Measurements from ENCODE around the gene ADARB2. TPM values are rescaled to one million over a fixed set of nuclear protein-coding genes. Genes with fewer than 3 reads are reported as not detected.
"Not testable (repeated sequence)": the region's sequence is repeated elsewhere in the genome, so short reads cannot be mapped to it uniquely, and the experiment has no call there.

ADARB2 gene
- polyA plus RNA-seq, 6 donors from 2014 or later: 0.10 to 0.12 TPM; not detected in 4

DNA sequence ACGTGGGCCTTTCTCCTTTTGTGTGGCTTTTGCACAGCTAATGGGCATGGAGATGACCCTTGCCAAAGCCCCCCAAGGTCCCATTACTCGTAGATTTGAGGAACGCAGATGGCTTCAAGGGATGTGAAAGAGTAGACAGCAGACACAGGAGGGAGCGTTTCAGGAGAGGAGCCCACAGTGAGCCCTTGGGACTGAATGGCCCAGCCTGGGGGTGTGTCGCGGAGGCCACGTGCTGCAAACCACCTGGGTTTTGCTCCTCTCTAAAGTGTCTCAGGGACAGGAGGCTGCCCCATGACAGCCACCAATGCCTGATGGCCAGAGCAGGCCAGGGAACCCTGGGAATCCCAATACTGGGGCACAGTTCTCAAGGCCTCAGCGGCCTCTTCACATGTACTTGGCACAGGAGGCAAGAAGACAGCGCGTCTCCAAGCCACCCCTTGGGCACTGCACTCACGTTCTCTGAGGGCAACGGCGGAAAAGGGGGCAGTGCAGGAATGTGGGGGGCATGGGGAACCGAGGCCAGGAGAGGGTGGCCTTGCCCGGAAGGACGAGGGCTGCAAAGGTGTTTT lies 495.9 kb downstream of the ADARB2 start:
- H3K27me3 Mint-ChIP-seq: peaks cover 10 to 49% (median 30%) of the 10 kb centered on the region in 3 donors
- H3K36me3 Mint-ChIP-seq: peaks cover 0 to 7% of the 10 kb centered on the region in 2 donors
- no peak for ATAC-seq (ENCODE audit: low read depth in 2 of 2)
- no peak overlapping the region for H3K4me3 Mint-ChIP-seq
- no peak for DNase-seq
- peaks cover 0 to 10% (median 4%) of the 10 kb centered on the region in 7 donors for H3K9me3 Mint-ChIP-seq
- H3K27ac Mint-ChIP-seq: peak overlapping the region in 1 of 6 donors; percentile 16
- H3K4me1 Mint-ChIP-seq: peaks cover 0 to 8% (median 8%) of the 10 kb centered on the region in 3 donors

DNA sequence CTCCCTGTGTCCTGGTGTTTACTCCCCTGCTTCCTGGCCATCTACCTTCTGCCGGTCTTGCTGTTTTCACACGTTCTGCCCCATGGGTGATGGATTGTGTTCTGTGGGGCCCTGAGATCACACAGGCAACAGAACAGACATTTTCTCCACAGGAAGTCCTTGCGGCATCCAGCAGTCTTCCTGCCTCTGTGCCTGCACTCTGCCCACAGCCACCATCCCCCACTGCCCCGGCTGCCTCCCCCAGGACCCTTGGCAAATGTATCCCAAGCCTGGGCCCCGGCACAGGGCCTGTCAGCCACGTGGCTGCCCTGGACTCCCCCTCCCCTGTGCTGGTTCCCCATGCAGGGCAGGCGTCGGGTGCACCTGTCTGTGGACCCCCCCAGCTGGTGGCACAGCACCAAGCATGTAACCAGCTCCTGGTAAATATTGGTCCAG lies 497.0 kb downstream of the ADARB2 start:
- ATAC-seq (ENCODE audit: low read depth in 2 of 2) (peak; percentile 16 to 30), DNase-seq (no peak)
- Mint-ChIP-seq H3K27ac (peak overlapping the region in 3 of 6 donors; percentile 88 to 93 (median 92)), H3K4me3 (peak overlapping the region in 3 of 8 donors; percentile 70 to 74 (median 70)), H3K4me1 (peaks cover 0 to 8% (median 8%) of the 10 kb centered on the region in 3 donors), H3K27me3 (peaks cover 10 to 49% (median 30%) of the 10 kb centered on the region in 3 donors), H3K9me3 (peaks cover 0 to 10% (median 3%) of the 10 kb centered on the region in 7 donors), H3K36me3 (peaks cover 0 to 7% of the 10 kb centered on the region in 2 donors)

DNA sequence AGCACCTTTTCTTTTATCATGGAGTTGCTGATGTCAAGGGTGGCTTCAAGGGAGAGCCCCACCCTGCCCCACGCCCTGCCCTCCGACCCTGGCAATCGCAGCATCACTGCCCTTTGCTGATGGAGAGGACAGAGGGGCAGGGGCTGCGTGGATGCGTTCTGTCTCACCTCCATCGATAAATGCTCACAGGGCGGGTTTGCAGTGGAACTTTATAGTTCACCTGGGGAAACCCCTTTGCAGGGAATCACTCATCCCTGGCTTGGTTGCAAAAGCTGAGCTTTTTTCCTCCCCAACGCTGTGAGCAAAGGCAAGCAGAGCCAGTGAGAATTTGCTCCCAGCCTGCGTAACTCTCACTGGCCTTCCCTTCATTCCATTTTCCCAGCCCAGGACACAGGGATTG lies 504.3 kb downstream of the ADARB2 start:
- Mint-ChIP-seq H3K27me3 (no peaks in the 10 kb centered on the region), H3K36me3 (no peaks in the 10 kb centered on the region), H3K9me3 (peaks cover 0 to 10% (median 0%) of the 10 kb centered on the region in 7 donors), H3K4me3 (no peak overlapping the region), H3K27ac (no peak overlapping the region), H3K4me1 (no peaks in the 10 kb centered on the region)
- DNase-seq: no peak
- no peak for ATAC-seq (ENCODE audit: low read depth in 2 of 2)

DNA sequence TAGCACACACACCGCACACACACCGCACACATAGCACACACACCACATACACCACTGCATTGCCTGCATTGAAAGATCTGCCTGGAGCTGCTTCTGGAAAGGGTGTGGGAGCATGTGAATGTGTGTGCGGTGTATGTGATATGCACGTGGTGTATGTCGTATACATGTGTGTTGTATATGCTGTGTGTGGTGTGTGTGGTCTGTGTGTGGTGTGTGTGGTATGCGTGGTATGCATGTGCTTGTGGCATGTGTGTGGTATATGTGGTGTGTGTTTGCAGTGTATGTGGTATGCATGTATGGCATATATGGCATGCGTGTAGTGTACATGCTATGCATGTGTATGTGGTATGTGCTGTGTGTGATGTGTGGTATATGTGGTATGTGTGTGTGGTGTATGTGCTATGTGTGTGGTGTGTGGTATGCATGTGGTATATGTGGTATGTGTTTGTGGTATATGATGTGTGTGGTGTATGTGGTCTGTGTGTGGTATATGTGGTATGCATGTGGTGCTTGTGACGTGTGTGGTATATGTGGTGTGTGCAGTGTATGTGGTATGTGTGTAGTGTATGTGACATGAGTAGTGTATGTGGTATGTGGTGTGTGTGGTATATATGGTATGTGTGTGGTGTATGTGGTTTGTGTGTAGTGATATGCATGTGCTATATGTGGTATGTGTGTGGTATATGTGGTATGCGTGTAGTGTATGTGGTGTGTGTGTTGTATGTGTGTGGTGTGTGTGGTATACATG lies 505.0 kb downstream of the ADARB2 start:
- peaks cover 0 to 10% (median 0%) of the 10 kb centered on the region in 7 donors for H3K9me3 Mint-ChIP-seq
- no peak overlapping the region for H3K4me3 Mint-ChIP-seq
- H3K36me3 Mint-ChIP-seq: no peaks in the 10 kb centered on the region
- no peak overlapping the region for H3K27ac Mint-ChIP-seq
- H3K27me3 Mint-ChIP-seq: no peaks in the 10 kb centered on the region
- H3K4me1 Mint-ChIP-seq: no peaks in the 10 kb centered on the region
- DNase-seq (no peak), ATAC-seq (ENCODE audit: low read depth in 2 of 2) (no peak)

DNA sequence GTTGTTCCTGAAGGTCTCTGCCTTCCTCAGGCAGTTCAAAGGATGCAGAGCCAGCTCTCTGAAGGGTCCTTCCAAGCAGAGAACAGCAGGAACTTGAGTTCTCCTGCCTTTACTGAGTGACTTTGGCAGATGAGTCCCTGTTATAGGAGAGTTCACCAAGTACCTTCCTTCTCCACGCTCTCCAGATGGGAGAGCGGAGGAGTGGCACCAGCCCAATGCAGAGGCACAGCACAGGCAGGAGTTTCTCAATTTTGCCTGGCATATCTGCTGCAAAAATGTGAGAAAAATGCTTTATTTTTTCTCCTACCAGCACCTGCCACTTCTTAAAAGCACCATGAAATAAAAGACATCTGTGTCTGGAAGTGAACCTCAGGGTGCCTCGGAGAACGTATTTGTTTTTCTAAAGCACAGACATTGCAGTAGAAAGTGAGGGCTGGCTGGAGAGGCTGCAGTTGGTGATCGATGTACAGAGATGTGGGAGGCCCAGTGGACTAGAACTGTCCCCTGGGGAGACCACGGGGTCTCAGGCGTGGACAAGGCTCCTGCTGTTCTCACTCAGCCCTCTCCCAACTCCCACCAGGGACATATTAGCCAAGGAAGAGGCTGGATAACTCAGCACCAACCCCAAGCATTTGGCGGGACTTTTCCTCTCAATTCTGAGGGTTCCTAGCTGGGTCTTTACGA lies 506.6 kb downstream of the ADARB2 start:
- Mint-ChIP-seq H3K4me1 (no peaks in the 10 kb centered on the region), H3K4me3 (no peak overlapping the region), H3K27me3 (peaks cover 0 to 8% (median 6%) of the 10 kb centered on the region in 3 donors), H3K9me3 (peaks cover 0 to 10% (median 0%) of the 10 kb centered on the region in 7 donors), H3K27ac (peak overlapping the region in 1 of 6 donors; percentile 26), H3K36me3 (no peaks in the 10 kb centered on the region)
- DNase-seq: no peak
- no peak for ATAC-seq (ENCODE audit: low read depth in 2 of 2)

DNA sequence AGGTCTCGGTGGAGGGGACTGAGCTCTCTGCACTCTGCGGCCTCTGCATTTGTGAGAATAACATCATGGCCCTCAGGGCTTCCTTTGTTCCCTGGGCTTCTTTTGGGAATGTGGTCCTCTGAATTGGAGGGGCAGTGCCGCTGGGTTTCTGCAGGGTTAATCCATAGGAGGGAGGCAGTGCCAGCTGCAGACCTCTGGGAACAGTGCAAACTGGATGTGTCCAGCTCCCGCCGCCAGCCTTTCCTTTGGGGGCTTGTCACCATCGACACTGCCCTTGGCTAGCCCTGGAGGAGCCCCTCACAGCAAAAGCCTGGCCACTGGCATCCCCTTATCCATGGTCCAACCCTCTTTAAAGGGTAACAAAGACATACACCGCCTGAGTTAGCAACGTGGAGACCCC lies 507.2 kb downstream of the ADARB2 start:
- no peak for ATAC-seq (ENCODE audit: low read depth in 2 of 2)
- peaks cover 0 to 8% (median 8%) of the 10 kb centered on the region in 3 donors for H3K27me3 Mint-ChIP-seq
- H3K36me3 Mint-ChIP-seq: no peaks in the 10 kb centered on the region
- H3K4me1 Mint-ChIP-seq: no peaks in the 10 kb centered on the region
- H3K4me3 Mint-ChIP-seq: no peak overlapping the region
- peaks cover 0 to 10% (median under 1%) of the 10 kb centered on the region in 7 donors for H3K9me3 Mint-ChIP-seq
- no peak overlapping the region for H3K27ac Mint-ChIP-seq
- DNase-seq: no peak

DNA sequence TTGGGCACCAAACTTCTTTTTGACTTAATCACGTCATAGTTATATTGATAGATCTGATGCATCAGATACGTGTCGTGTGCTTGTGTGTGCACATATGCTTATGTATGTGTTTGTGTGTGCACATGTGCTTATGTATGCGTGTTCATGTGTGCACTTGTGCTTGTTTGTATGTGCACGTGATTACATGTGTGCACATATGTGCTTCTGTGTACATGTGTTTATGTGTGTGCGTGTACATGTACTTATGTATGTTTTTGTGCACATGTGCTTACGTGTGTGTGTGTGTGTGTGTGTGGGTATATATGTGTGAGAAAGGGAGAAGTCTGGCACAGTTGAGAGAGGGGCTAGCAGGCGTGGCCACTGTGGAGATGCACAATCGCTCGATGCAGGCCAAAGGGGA lies 507.8 kb downstream of the ADARB2 start:
- Mint-ChIP-seq H3K27ac (no peak overlapping the region), H3K4me3 (no peak overlapping the region), H3K9me3 (peaks cover 0 to 10% (median 2%) of the 10 kb centered on the region in 7 donors), H3K27me3 (peaks cover 0 to 8% (median 8%) of the 10 kb centered on the region in 3 donors), H3K36me3 (peaks cover 0 to under 1% of the 10 kb centered on the region in 2 donors), H3K4me1 (no peaks in the 10 kb centered on the region)
- no peak for DNase-seq
- ATAC-seq (ENCODE audit: low read depth in 2 of 2): no peak

DNA sequence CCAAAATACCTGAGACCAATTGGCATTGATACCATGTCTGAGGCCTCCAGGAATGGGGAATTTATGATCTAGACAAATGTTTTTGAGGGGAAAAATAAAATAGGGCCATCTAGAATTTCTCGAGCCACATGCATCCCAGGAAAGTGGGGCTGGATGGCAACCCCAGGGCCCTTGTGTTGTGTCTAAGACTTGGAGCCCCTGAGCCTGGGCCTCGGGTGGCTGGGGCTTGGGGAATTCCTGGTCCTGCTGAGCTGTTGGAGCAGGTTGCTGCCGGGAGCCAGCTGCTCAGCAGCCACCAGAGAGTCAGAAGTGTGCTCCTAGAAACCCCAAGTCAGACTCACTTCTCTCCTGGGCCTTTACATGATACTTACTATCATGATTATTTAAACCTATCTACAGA lies 508.2 kb downstream of the ADARB2 start:
- DNase-seq: no peak
- Mint-ChIP-seq H3K36me3 (peaks cover 0 to 5% of the 10 kb centered on the region in 2 donors), H3K4me1 (no peaks in the 10 kb centered on the region), H3K27ac (no peak overlapping the region), H3K27me3 (peaks cover 0 to 8% (median 8%) of the 10 kb centered on the region in 3 donors), H3K9me3 (peaks cover 0 to 9% (median 2%) of the 10 kb centered on the region in 7 donors), H3K4me3 (no peak overlapping the region)
- ATAC-seq (ENCODE audit: low read depth in 2 of 2): no peak

DNA sequence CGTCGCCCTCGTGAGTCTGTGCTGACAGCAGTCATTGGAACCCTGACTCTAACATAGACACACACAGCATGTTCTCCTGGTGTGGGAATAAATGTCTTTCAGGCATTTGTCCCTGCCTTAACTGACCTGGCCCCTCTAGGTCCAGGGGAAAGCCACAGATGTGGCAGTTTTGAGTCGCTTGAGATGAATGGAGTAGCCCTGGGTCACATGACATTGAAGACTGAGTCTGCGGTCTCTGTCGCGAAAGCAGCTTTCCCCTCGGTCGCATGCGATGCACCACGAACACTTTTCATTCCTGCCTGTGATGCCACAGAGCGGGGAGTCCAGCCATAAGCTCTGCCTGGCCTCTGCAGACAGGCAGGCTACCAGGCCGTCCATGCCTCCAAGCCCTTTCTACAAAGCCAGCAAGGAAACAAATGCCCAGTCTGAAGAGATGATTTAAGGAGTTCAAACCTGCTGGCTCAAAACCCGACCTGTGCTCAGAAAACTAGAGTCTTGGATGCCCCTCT lies 508.8 kb downstream of the ADARB2 start:
- Mint-ChIP-seq H3K4me1 (no peaks in the 10 kb centered on the region), H3K36me3 (peaks cover 0 to 5% of the 10 kb centered on the region in 2 donors), H3K27me3 (peaks cover 0 to 8% (median 8%) of the 10 kb centered on the region in 3 donors), H3K9me3 (peaks cover 0 to 4% (median 2%) of the 10 kb centered on the region in 7 donors), H3K27ac (no peak overlapping the region), H3K4me3 (no peak overlapping the region)
- ATAC-seq (ENCODE audit: low read depth in 2 of 2): no peak
- no peak for DNase-seq

DNA sequence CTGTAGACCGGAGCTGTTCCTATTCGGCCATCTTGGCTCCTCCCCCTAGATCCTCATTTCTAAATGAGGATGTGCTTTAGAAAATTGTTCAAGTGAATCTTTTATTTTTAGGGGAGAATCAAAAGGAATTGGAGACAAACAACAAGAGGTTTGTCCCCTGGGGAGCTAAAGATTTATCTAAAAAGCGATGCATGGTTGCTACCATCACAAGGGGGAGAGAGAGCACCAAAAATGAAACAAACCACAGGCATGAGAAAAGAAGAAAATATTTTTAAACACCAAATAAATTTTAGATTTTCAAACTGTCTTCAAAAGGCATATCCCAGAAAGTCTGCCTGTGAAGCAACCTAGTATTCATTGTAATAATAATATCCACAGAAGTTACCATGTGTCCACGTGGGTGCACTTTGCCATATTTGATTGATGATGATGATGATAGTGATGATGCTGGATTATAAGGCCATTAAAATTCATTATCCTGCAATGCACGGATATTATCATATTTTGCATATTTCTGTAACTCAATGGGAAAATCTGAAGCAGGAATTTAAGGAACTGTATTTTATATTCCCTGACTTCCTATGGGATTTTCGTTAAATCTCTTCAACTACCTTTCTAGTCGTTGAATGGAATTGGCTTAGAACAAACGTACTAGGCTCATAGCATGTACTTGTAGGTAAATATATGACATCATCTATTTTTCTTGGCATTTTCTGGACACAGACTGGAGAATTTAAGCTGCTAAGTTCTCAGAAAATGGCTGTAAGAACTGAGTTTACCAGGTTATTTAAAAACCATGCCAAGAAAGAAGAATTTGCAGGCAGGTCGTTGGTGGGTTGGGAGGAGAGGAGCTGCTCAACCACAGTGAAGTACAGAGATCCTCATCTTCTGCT lies 509.6 kb downstream of the ADARB2 start:
- Mint-ChIP-seq H3K4me3 (no peak overlapping the region), H3K4me1 (no peaks in the 10 kb centered on the region), H3K36me3 (peaks cover 0 to 5% of the 10 kb centered on the region in 2 donors), H3K27ac (no peak overlapping the region), H3K9me3 (peaks cover 0 to 4% (median 2%) of the 10 kb centered on the region in 7 donors), H3K27me3 (peaks cover 0 to 8% (median 8%) of the 10 kb centered on the region in 3 donors)
- DNase-seq: no peak
- ATAC-seq (ENCODE audit: low read depth in 2 of 2): no peak

DNA sequence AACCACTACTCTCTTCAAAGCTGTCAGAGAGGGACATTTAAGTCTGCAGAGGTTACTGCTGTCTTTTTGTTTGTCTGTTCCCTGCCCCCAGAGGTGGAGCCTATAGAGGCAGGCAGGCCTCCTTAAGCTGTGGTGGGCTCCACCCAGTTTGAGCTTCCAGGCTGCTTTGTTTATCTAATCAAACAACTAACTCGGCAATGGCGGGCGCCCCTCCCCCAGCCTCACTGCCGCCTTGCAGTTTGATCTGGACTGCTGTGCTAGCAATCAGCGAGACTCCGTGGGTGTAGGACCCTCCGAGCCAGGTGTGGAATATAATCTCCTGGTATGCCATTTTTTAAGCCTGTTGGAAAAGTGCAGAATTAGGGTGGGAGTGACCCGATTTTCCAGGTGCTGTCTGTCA lies 510.4 kb downstream of the ADARB2 start:
- not testable (repeated sequence) for H3K27ac Mint-ChIP-seq; H3K4me3 Mint-ChIP-seq; H3K9me3 Mint-ChIP-seq; H3K36me3 Mint-ChIP-seq; H3K4me1 Mint-ChIP-seq; DNase-seq; H3K27me3 Mint-ChIP-seq; ATAC-seq (ENCODE audit: low read depth in 2 of 2)

DNA sequence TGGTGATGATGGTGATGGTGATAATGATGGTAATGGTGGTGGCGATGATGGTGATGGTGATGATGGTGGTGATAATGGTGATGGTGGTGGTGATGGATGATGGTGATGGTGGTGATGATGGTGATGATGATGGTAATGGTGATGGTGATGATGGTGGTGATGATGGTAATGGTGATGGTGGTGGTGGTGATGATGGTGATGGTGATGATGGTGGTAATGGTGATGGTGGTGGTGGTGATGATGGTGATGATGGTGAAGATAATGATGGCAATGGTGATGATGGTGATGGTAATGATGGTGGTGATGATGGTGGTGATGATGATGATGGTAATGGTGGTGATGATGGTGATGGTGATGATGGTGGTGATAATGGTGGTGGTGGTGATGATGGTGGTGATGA lies 517.5 kb downstream of the ADARB2 start:
- ATAC-seq (ENCODE audit: low read depth in 2 of 2); H3K27me3 Mint-ChIP-seq; H3K4me1 Mint-ChIP-seq; H3K9me3 Mint-ChIP-seq; H3K36me3 Mint-ChIP-seq; DNase-seq; H3K4me3 Mint-ChIP-seq; H3K27ac Mint-ChIP-seq: not testable (repeated sequence)
